Embryonic facial prominence (tissue), 1 donor: ENCODE measurements around the gene CBFA2T2.

Experiments used
- DNase-seq: peaks from one replicate; pipeline ENCODE4 v3.0.0-alpha.2; 2016; ENCODE audit errors: extremely low spot score

The CBFA2T2 gene

DNA sequence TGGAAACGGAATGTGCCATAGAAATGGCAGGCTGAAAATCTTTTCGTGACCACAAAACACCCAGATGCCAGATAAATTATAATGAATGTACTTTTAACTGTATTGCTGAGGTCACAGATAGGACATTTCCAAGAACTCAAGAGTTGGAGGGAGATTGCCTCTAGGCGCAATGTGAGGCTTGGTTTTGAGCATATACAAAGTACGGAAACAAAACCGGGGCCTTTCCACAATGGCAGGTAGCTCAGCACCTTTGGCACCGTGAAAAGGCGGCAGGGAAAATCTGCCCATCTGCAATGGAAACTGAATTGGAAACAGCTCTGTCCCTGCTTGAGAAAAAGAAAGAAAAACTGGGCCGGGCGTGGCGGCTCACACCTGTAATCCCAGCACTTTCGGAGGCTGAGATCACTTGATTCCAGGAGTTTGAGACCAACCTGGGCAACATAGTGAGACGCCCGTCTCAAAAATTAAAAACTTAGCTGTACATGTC lies 161.7 kb downstream of the CBFA2T2 start:
- DNase-seq, result no peak

DNA sequence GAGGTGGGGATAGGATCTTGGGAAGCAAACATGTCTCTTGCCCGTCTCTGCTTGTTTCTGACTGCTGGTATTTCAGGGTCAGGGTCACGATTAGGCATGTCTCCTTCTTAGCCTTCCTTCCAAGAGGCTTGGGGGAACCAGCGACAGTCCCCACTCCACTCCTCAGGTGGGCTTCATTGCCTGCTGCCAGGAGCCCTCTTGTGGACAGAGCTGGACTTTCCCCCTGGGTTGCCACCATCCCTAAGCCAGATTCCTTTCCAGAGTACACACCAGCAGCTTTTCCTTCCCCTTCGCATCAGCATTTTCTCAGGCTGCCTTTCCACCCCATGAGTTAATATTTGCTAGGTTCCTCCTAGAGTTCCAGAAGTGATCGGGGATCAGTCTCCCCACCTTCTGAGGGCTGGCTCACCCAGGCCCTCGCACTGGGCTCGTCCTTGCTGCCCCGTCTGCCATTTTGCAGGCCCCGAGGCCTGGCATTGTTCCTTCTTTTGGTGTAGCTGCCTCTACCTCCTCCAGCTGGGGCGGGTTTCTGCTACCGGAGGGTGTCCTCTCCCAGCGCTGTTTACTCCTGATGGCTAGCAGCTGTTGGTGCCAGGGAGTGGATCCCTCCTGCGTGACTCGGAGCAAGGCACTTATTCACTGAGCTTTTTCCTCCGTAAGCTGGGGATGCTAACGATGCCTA lies 163.5 kb downstream of the CBFA2T2 start:
- no peak for DNase-seq

DNA sequence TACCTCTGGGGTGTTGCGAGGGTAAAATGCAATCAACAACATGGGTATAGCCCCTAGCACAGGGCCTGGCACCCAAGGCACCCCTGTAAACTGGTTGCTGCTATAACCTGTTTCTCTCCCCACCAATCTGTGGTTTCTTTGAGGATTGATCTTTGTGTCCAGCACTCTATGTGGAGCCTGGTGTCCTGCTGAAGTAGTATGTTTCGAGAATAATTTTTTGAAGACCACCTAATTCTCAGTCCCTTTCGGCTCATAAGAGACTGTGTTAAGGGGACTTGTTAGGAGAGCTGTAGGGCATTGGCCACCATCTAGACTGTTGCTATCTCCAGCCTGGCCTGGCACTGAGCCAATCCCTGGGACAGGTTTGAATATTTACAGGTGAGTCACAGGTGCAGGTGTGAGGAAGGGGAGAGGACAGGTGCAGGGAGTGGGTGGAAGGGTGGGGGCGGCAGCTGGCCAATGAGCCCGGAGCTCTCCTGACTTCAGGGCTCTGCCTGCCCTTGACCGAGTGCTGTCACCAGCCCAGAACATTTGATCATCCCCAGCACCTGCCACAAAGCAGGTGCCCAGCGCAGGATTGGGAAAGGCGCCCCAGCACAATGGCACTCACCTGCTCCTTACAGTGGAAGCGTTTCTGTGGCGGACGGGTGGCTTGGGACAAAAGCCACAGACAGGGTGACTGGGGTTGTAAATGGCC lies 164.2 kb downstream of the CBFA2T2 start:
- DNase-seq, result no peak

DNA sequence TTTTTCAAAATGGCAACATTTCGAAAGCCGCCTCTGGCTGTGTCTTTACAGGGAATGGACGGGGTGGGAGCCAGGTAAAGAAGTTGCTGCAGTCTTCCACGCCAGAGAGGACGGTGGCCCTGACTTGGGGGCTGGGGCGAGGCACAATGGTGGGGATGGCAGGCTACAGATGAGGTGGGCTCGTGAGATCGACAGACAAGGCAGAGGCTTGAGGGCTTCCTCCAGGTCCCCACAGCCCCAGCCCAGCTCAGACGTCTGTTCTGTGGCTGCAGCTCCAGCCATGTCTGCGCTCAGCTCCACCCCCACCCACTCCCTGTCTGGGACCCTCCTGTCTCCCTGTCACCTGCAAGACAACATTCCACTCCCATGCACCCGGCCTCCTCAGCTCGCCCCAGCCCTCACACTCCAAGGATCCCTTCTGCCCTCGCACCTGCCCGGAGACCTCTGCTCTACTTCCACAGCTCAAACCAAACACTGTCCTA lies 164.8 kb downstream of the CBFA2T2 start:
- DNase-seq, result no peak

DNA sequence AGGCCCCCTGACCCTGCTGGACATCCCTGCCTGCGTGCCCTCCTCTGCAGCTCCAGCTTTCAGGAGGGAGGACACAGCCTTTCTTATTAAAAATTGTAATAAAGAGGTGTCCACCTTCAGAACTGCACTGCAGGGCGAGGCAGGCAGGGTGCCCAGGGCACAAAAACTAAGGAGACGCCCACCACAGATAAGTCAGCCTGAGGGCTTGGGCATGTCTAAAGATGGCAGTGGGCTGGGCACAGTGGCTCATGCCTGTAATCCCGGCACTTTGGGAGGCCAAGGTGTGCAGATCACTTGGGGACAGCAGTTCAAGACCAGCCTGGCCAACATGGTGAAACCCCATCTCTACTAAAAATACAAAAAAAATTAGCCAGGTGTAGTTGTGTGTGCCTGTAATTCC lies 165.3 kb downstream of the CBFA2T2 start:
- no peak for DNase-seq

DNA sequence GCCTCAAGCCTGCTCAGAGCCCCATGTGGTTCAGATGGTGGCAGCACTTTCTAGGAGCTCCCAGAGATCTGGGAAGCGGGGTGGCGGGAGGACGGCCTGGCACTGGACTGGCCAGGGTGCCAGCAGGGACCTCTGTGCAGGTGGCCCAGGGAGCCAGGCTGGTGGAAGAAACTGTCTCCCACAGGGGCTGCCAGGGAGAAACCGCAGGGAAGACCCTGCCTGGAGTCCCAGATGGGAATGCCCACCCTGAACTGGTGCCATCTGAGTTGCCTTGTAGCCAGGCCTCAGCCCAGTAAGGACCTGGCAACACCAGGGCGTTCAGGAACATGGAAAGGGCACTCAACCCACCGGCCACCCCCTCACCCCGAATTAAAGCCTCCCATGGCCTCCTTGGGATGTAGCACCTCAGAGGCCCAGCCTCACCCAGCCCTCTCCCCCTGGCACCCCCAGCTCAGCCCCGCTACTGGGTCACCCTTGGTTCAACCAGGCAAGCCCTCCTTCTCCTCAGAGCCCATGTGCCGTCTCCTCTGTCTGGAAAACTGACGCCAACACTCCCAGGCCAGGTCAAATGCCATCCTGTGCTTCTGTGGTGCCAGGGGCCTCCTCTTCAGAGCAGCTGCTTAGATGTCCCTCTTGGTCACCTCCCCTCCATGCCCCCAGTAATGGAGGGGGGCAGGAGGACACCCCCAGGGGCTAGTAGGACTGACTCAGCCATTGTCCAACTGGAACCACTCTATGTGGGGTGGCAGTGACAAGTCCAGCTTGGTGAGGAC lies 166.3 kb downstream of the CBFA2T2 start:
- DNase-seq, result no peak

DNA sequence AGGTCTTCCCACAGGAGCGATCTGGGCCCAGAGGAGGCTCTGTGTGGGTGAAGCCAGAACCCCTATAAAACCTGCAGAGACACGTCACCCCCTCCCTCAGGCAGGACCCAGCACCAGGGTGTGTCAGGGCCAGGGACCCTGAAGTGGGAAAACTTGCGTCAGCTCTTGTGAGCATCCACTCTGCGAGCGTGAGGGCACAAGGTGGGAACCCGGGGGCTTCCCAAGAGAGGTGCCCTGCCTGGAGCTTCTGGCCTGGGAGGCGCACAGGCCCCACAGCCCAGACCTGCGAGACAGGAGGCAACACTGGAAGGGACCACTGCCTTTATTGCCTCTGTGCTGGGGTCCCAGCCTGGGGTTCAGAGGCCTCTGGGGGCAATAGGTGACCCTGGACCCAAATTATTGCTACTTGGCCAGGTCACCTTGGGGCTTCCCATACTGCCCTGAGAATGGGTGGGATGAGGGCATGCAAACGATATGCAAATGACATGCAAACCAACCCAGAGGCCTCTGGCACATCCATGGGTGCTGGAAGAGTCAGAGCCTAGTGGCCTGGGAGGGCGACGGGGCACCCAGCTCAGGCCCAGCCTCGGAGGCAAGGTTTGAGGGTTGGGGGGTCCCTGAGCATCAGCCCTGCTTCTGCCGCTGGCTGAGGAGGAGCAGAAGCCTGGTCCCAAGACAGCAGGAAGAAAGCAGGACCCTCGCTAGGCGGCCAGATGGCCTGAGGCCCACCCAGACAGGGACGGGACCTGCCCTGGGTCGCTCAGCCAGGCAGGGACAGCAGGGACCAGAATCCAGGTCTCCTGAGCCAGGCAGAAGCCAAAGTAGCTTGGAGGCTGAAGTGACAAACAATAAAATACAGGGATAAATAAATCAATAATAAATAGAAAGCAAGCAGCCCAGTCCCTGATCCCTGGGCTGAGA lies 167.1 kb downstream of the CBFA2T2 start:
- DNase-seq, result no peak

DNA sequence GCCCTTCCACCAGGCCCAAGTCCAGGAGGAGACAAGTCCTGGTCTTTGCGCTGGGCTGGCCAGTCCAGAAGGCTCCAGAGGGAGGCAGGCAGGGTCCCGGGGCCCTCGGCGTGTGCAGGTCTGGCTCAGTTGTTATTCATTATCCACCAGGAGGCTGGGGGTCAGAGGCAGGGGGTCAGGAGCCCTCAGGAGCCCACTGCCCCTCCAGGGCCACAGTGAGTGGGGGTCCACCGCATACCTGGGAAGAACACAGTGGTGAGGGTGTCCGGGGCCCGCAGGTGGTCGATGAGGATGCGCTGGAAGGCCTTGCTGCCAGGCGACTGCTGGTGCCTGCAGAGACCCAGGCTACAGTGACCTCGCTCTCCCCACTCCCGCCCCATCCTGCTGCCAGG lies 167.8 kb downstream of the CBFA2T2 start:
- no peak for DNase-seq

DNA sequence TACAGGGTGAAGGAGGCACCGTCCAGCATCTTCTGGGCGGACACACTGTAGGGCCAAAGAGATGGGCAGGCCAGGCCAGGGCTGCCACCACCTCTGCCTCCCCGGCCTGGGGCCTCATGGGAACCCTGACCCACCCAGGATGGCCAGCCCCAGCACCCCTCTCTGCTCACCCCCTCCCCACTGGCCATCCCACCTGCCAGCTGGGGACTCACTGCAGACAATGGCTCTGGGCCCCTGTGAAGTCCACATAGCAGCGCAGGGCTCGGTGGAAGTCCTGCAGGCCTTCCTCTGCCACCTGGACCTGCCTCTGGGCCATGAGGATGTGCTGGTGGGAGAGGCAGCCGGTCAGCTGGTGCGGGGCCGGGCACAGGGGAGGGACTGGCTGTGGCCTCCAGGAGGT lies 168.6 kb downstream of the CBFA2T2 start:
- no peak for DNase-seq

DNA sequence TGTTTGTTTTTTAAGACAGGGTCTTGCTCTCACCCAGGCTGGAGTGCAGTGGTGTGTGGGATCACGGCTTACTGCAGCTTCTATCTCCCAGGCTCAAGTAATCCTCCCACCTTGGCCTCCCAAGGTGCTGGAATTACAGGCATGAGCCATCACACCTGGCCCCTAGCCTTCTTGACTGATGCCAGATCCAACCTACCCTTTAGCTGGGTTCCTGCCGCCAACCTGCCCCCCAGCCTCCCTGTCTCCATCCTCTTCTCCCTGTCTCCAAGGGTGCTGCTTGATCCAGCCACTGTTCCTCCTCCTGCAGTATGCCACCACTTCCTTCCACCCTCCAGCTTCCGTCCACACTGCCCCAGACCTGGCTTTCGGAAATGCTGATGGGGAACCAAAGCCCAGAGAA lies 169.0 kb downstream of the CBFA2T2 start:
- no peak for DNase-seq

DNA sequence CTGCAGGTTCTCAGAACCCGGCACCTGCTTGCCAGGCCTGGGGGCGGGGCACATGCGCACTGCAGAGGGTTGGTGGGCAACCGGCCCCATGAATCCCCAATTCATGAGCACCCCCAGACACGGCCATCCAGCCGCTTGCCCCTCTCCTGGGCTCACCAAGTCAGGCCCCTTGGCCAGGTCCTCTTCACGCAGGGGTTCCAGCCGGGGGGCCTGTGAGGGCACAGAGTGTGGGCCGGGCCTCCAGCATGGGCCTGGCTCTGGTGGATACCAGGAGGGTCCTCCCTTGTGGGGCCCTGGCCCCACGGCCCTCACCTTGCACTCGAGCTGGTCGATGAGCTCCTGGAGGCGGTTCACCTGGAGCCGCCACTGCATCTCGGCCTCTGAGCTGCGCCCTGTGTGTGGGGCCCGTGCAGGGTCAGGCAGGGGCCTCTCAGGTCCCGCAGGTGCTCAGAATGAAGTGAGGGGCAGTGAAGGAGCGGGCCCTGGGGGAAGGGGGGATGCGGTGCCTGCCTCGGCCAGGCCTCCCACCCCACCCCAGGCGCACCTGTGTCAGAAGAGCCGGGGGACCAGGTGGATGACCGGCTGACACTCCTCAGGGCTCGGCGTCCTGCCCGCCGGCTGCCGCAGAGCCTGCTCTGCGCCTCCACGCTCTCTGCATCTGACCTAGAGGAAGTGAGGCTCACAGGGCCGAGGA lies 169.6 kb downstream of the CBFA2T2 start:
- no peak for DNase-seq

DNA sequence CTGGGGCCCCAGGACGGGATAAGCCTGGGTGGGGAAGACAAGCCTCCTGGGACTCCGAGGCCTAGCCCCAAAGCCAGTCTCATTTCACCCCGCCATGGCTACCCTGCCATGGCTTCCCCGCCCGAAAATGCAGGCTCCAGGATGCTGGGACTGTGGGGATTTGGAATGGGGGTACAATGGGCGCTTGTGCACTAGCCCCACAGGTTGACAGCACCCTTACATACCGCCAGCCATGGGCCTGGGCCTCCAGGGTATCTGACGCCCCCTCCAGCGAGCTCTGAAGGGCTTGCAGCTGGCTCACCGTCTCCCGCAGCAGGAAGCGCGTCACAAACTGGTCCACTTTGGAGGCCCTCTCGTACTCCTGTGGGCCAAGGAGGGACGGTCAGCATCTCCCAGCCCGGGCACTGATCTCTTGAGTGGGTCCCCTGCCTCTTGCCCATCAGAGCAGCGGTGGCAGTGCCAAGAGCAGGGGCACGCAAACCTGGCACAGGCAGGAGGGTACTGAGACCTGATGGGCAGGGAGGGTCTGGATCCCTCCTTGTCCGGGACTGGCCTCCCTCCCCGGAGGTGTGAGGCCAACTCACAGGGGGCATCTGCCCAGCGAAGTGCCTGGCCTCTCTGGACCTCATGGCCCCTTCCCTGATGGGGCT lies 170.3 kb downstream of the CBFA2T2 start:
- DNase-seq, result no peak

DNA sequence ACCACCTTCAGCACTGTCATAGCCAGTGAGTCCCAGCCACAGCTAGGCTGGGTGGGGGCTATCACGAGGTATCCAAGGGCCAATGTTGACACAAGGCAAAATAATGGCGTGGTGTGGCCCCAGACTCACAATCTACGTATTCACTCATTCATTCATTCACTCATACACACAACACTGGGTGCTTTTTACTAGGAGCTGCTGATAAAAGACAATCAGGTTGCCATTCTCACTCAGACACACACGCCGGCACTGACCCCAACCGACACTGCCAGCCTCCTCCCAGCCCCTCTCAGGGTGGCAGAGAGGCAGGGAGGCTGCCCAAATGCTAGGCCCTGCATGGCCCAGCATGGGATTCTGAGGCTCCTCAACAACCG lies 170.8 kb downstream of the CBFA2T2 start:
- DNase-seq, result no peak

DNA sequence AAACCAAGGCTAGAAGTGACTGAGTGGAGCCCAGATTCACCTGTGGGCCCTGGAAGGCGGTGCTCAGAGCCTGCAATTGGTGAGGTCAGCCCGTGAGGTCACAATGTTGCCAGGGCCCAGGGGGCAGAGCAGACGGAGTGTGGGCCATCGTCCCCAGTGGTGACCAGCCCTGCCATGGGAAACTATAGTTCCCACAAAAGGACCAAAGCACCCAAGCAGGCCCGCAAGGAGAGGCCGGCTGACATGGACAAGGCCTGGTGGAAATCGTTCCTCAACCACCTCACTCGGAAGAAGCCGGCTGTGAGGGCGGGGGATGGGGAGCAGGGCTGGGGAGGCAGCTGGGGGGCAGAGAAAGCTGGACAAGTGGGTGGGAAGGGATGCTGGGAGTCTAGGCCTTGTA lies 172.3 kb downstream of the CBFA2T2 start, which contains the start of gene C20orf144:
C20orf144 (plus strand) TSS at position 156 of the 400 bp plus-strand sequence; CDS start at position 175, 19 bp downstream.
- DNase-seq, result no peak

DNA sequence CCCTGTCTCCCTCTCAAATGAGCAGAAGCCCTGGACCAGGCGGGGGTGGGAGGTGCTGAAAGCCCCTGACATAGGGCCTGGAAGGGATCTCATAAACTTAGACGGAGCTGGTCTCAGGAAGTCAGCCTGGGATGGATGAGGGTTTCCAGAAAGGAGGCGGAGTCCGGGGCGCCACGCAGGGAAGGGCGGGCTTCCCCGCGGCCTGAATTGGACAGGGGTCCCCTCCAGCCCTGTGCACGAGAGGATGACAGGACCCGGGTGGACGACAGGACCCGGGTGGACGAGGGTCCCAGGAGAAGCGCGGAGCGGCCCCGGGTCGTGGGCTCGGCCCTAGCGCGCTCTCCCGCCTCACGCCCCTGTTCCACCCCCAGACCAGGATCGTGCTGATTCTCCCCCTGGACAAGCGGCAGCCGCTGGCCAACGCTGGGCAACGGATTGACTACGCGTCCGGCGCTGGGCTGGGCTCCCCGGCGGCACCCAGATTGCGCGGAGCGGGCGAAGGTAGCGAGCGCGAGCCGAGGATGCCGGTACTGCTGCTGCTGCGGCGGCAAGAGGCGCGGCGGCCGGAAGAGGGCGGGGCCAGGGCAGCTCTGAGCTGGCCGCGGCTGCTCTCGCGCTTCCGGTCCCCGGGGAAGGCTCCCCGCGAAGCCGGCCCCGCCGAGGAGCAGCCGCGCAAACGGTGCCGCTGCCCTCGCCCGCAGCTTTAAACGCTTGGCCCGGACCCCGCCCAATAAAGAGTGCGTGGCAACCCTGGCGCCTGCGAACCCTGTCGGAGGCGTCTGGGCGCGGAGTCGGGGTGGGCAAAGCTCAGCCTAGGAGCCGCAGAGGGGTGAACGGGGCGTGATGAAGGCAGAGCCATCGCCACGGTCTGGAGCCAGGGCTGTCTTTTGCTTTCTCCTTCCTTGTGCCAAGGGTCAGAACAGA lies 173.5 kb downstream of the CBFA2T2 start:
- DNase-seq, result no peak

DNA sequence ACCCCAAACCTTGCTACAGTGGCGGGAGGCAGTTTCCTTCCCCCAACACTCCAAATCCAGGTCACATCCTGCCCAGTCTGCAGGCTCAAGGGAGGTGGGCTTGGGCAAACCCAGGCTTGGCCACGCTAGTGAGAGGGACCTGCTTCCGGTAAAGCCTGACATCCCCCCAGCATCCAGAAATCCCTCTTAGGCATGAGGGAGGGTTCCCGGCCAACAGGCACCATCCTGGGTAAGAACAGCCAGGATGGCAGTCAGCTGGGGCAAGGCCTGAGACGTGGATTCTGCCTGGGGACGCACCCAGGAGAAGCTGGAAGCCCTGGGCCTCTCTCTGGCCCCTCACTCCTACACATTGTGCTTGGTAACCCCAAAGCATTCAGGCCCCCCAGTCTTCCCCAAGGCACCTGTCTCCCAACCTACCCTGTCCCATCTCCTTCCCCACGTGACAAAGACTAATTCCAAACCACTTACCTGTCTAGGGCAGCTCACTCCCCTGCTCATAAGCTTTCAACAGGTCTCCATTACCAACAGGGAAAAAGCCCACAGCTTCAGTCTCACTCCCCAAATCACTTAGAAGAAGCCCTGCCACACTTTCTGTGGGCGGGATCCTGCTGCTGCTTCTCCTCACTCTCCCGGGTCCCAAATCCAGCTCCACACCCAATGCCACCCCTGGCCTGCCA lies 174.3 kb downstream of the CBFA2T2 start:
- DNase-seq, result no peak

DNA sequence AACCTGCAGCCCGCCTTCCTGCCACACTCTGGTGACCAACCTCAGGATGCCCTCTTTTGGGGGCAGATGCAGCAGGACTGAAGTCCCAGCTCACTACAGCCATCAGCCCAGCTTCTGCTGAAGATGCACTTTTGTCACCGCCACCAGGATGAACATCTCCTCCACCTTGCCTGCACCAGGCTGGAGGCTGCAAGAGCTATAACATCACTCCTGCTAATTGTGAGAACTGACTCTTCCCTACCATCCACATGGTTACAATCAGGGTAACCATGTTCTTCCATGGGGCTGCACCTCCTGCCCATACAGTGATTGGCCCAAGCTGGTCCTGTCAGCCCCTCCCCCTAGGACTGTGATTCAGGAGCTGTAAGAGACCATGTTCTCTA lies 174.9 kb downstream of the CBFA2T2 start:
- no peak for DNase-seq
